Suprapubic skin (tissue), 4 donors: ENCODE measurements around the gene GPN2. TPM values are rescaled to one million over a fixed set of nuclear protein-coding genes. Genes with fewer than 3 reads are reported as not detected.
"Not testable (repeated sequence)": the region's sequence is repeated elsewhere in the genome, so short reads cannot be mapped to it uniquely, and the experiment has no call there.

Experiments used
- DNase-seq, 2 donors: peaks; one replicate each; pipeline ENCODE4 v3.0.0-alpha.2; 2019; ENCODE audit warnings: low spot score in 2 of 2
- H3K27ac ChIP-seq: fragments of 200-600 bp; sonication (generic); one replicate; pipeline ENCODE4 v1.5.1; 2019
- H3K27me3 ChIP-seq: fragments of 200-600 bp; sonication (generic); one replicate; pipeline ENCODE4 v1.5.1; 2019
- H3K36me3 ChIP-seq: fragments of 200-600 bp; sonication (generic); one replicate; pipeline ENCODE4 v1.5.1; 2019
- H3K4me1 ChIP-seq: fragments of 200-600 bp; sonication (generic); one replicate; pipeline ENCODE4 v1.5.1; 2019
- H3K4me3 ChIP-seq: fragments of 200-600 bp; sonication (generic); one replicate; pipeline ENCODE4 v1.5.1; 2019; ENCODE audit warnings: mild to moderate bottlenecking
- H3K9me3 ChIP-seq: fragments of 200-600 bp; sonication (generic); one replicate; pipeline ENCODE4 v1.5.1; 2019
- CTCF ChIP-seq, 2 donors: fragments of 200-600 bp in 1 of 2; fragments of 450-650 bp in 1 of 2; sonication (generic) in 1 of 2; IDR thresholded peaks; one replicate each; pipeline ENCODE4 v1.5.1; 2016 to 2019; ENCODE audit warnings: antibody characterized with exemption in 2 of 2, mild to moderate bottlenecking in 1 of 2, moderate library complexity in 1 of 2
- EP300 ChIP-seq: sonication (generic); formaldehyde crosslinking; IDR thresholded peaks from one replicate; pipeline ENCODE4 v1.6.1; 2017; ENCODE audit warnings: antibody characterized with exemption
- POLR2A ChIP-seq, 2 donors: fragments of 450-650 bp; IDR thresholded peaks; one replicate each; pipeline ENCODE4 v1.6.1; 2017; ENCODE audit warnings: antibody characterized with exemption in 2 of 2, mild to moderate bottlenecking in 2 of 2, moderate library complexity in 2 of 2
- POLR2AphosphoS5 ChIP-seq, 3 donors: sonication (generic); formaldehyde crosslinking; IDR thresholded peaks; one replicate each; pipeline ENCODE4 v1.6.1; 2017; ENCODE audit warnings: antibody characterized with exemption in 3 of 3
- WGBS: methylation state at CpG from one replicate; pipeline ENCODE4 v1.1.5; 2018; 5-methylcytosine and 5-hydroxymethylcytosine counted together
- total RNA-seq, 4 donors: library from RNA; depleted of rRNA; stranded (reverse); fragments of >200 nt; gene quantifications; one replicate each; pipeline ENCODE4 v1.1.0, GENCODE V29; 2016

GPN2 gene
- total RNA-seq, 4 donors from 2014 or later, result 13.2 to 25.3 (median 18.8) TPM

GRCh38 chr1:26874896-26875295 is 15.2 kb downstream of the GPN2 start:
- 59% methylated on average over 4 of the region's 4 CpGs for WGBS
- TF ChIP-seq EP300 (no peak), CTCF (IDR thresholded peaks at IDR 0.05) (no peak), POLR2AphosphoS5 (IDR thresholded peaks at IDR 0.05) (no peak), POLR2A (IDR thresholded peaks at IDR 0.05) (no peak)

GRCh38 chr1:26873097-26873496 is 17.0 kb downstream of the GPN2 start:
- not testable (repeated sequence) for H3K4me1 ChIP-seq, H3K27ac ChIP-seq, H3K36me3 ChIP-seq, H3K27me3 ChIP-seq, H3K4me3 ChIP-seq, H3K9me3 ChIP-seq, DNase-seq
- WGBS, result 72% methylated on average over 2 of the region's 2 CpGs

More at GRCh38 chr1:26874896-26875295, 15.2 kb downstream of the GPN2 start:
- no peak for DNase-seq
- Histone ChIP-seq H3K4me3 (no peak overlapping the region), H3K4me1 (peaks cover 7% of the 10 kb centered on the region), H3K9me3 (no peaks in the 10 kb centered on the region), H3K27me3 (no peaks in the 10 kb centered on the region), H3K27ac (no peak overlapping the region), H3K36me3 (peaks cover 18% of the 10 kb centered on the region)

DNA sequence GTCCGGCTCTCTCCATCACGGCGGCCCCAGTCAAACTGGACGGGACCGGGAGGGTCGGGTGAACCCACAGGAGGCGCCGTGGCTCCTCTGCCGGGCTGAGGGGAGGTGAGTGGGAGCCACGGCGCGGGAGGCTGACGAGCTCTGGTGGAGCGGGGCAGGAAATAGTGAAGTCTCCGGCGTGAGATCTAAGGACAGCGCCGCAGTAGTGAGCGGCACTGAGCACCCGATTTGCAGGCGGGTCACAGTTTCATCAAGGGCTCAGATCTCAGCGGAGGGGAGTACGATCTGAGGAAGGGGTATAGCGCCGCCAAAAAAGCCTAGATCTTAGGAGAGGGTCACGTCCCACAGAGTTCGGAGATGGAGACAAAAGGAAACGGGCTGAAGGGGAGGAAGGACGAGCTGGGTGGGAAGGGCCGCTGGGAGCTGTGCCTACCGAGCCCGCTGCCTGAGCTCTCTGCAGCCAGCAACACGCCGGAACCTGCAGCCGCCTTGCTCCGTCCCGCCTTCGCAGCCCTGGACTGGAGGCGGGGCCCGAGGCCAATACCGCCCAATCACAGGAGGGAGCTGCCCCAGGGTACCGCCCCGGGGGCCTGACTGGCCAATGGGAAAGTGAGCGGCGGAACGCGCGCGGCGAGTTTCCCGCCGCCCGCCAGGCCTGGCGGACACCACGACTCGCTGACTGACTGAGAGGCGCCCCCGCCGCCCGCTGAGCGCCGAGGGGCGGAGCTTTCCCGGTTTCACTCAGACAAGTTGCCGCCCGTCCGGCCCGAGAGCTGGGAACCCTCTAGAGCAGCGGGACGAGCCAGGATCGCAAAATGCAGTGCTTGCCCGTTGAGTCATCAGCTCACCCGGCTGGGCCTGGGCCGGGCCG is 25.2 kb downstream of the GPN2 start:
- Histone ChIP-seq H3K27me3 (no peaks in the 10 kb centered on the region), H3K4me3 (peak overlapping the region; percentile 86), H3K4me1 (peaks cover 60% of the 10 kb centered on the region), H3K36me3 (no peaks in the 10 kb centered on the region), H3K9me3 (no peaks in the 10 kb centered on the region), H3K27ac (peak overlapping the region; percentile 97)
- DNase-seq, result peak; percentile 98 to 99
- under 1% methylated on average over 56 of the region's 75 CpGs for WGBS
- TF ChIP-seq POLR2AphosphoS5 (IDR thresholded peaks at IDR 0.05) (peak in 2 of 3 donors; percentile 73 to 79), CTCF (IDR thresholded peaks at IDR 0.05) (no peak), EP300 (no peak), POLR2A (IDR thresholded peaks at IDR 0.05) (peak; percentile 52 to 62)

GRCh38 chr1:26863685-26864077 is 26.4 kb downstream of the GPN2 start:
- WGBS, result 27% methylated on average over 5 of the region's 20 CpGs

DNA sequence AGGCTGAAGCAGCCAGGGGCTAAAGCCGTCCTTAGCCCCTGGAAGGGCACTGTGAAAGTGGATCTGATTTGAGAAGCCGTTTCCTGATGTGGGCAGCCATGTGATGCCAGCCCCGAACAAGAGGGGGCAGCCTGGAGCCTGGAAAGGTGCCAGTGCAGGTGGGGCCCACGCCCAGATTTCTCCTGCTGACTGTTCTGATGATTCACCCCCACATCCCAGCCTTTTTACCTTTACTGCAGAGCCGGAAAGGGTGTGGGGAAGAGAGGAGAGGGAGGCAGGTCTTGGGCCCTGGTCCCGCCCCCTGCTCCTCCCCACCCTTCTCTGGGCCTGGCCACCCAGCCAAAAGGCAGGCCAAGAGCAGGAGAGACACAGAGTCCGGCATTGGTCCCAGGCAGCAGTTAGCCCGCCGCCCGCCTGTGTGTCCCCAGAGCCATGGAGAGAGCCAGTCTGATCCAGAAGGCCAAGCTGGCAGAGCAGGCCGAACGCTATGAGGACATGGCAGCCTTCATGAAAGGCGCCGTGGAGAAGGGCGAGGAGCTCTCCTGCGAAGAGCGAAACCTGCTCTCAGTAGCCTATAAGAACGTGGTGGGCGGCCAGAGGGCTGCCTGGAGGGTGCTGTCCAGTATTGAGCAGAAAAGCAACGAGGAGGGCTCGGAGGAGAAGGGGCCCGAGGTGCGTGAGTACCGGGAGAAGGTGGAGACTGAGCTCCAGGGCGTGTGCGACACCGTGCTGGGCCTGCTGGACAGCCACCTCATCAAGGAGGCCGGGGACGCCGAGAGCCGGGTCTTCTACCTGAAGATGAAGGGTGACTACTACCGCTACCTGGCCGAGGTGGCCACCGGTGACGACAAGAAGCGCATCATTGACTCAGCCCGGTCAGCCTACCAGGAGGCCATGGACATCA is 27.1 kb downstream of the GPN2 start, which contains the start of gene SFN:
Gene SFN (plus strand): TSS at position 369 of the 904 bp plus-strand sequence. CDS start 64 bp downstream, at position 433.
- no peaks in the 10 kb centered on the region for H3K9me3 ChIP-seq
- WGBS, result 72% methylated on average over 34 of the region's 37 CpGs

More at GRCh38 chr1:26863685-26864077, 26.4 kb downstream of the GPN2 start:
- Histone ChIP-seq H3K4me1 (peaks cover 66% of the 10 kb centered on the region), H3K4me3 (peak overlapping the region; percentile 86), H3K27ac (peak overlapping the region; percentile 97), H3K36me3 (no peaks in the 10 kb centered on the region), H3K27me3 (no peaks in the 10 kb centered on the region), H3K9me3 (no peaks in the 10 kb centered on the region)
- DNase-seq, result no peak
- TF ChIP-seq POLR2A (IDR thresholded peaks at IDR 0.05), result no peak
- no peak for TF ChIP-seq CTCF (IDR thresholded peaks at IDR 0.05)
- no peak for TF ChIP-seq EP300
- TF ChIP-seq POLR2AphosphoS5 (IDR thresholded peaks at IDR 0.05), result no peak

More for the DNA sequence above, 27.1 kb downstream of the GPN2 start, which contains the start of gene SFN:
- Histone ChIP-seq H3K27me3 (no peaks in the 10 kb centered on the region), H3K36me3 (no peaks in the 10 kb centered on the region), H3K4me1 (peaks cover 73% of the 10 kb centered on the region), H3K4me3 (peak within 1 kb of the TSS; percentile 86), H3K27ac (peak within 1 kb of the TSS; percentile 97)
- no peak for TF ChIP-seq EP300
- peak in 1 of 2 donors; percentile 48 for TF ChIP-seq POLR2A (IDR thresholded peaks at IDR 0.05)
- peak; percentile 36 to 65 for TF ChIP-seq CTCF (IDR thresholded peaks at IDR 0.05)
- TF ChIP-seq POLR2AphosphoS5 (IDR thresholded peaks at IDR 0.05), result no peak
- peak in 1 of 2 donors; percentile 80 for DNase-seq
